ENCODE results near the gene APOA1. TPM values are rescaled to one million over a fixed set of nuclear protein-coding genes. Genes with fewer than 3 reads are reported as not detected.

The APOA1 gene
- total RNA-seq, 4 donors from 2014 or later: 2.2 to 23.2 (median 8.3) TPM

DNA sequence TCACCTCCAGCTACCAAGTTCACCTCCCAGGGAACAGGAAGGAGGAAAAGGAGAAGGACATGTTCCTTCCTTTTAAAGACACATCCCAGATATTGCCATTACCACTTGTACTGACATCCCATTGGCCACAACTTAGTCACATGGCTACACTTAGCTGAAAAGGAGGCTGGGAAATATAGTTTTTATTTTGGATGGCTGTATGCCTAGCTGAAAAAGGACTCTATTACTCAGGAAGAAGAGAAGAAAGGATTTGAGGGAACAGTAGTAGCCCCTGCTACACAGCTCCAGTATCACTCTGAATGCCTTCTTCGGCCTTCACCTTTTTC, 43.7 kb downstream of the APOA1 start:
- DNase-seq: no peak
- H3K27me3 ChIP-seq: no peaks in the 10 kb centered on the region
- no peak overlapping the region for H3K4me3 ChIP-seq (replicated peaks in 1 of 3)
- no peaks in the 10 kb centered on the region for H3K9me3 ChIP-seq
- intact Hi-C loops (cut with DNase I): loop anchor here (5.0 kb wide), 3 partner anchors 44 to 434 kb away; partner anchors contain the start of gene APOA1
- WGBS, 2 donors: 95 to 97% methylated on average over 1 of the region's 1 CpG
- H3K4me1 ChIP-seq: peaks cover 7 to 16% of the 10 kb centered on the region in 2 donors
- H3K36me3 ChIP-seq: no peaks in the 10 kb centered on the region
- TF ChIP-seq, protein P1, sequence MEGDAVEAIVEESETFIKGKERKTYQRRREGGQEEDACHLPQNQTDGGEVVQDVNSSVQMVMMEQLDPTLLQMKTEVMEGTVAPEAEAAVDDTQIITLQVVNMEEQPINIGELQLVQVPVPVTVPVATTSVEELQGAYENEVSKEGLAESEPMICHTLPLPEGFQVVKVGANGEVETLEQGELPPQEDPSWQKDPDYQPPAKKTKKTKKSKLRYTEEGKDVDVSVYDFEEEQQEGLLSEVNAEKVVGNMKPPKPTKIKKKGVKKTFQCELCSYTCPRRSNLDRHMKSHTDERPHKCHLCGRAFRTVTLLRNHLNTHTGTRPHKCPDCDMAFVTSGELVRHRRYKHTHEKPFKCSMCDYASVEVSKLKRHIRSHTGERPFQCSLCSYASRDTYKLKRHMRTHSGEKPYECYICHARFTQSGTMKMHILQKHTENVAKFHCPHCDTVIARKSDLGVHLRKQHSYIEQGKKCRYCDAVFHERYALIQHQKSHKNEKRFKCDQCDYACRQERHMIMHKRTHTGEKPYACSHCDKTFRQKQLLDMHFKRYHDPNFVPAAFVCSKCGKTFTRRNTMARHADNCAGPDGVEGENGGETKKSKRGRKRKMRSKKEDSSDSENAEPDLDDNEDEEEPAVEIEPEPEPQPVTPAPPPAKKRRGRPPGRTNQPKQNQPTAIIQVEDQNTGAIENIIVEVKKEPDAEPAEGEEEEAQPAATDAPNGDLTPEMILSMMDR (IDR thresholded peaks at IDR 0.05): no peak
- no peak for TF ChIP-seq POLR2A (IDR thresholded peaks at IDR 0.05)
- no peak overlapping the region for H3K27ac ChIP-seq

DNA sequence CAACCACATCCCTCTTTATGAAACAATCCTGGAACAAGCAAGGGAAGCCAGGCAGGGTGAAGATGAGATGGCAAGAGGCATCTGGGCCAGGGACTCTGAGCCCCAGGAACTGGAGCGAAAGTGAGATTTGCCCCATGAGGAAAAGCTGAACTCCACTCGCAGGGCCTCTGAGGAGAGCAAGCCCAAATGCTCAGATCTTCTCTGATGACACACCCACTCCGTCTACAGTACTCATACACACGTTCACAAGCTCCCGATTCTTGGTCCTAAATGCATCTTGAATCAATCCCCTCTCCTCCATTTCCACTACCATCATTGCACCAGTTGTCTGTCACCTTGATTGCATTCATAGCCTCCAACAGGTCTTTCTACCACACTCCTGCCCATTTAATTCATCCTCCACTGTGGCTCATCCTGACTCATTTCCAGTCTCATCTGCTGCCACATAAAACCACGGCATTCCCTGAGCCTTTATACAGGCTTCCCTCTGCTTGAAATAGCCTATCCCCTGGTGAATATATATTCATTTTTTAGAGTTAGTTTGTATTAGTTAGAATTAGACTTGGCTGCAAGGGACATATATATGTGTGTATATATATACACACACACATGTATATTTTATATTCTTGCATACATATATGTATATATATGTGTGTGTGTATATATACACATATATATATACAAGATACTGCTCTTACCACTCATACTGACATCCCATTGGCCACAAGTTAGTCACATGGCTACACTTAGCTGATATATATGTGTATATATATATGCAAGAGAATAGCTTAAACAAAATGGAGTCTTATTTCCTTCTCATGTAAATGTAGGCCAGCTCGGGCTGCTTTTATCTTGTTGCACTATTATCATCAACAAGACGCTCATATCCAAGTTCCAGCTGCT, 44.3 kb downstream of the APOA1 start:
- H3K36me3 ChIP-seq: no peaks in the 10 kb centered on the region
- 76 to 82% methylated on average over 8 of the region's 8 CpGs for WGBS, 2 donors
- peaks cover 13 to 20% of the 10 kb centered on the region in 2 donors for H3K4me1 ChIP-seq
- no peaks in the 10 kb centered on the region for H3K27me3 ChIP-seq
- no peak overlapping the region for H3K27ac ChIP-seq
- DNase-seq: no peak
- intact Hi-C loops (cut with DNase I): loop anchor here (5.0 kb wide), 3 partner anchors 44 to 434 kb away; partner anchors contain the start of gene APOA1
- H3K4me3 ChIP-seq (replicated peaks in 1 of 3): no peak overlapping the region
- TF ChIP-seq, protein P1 (IDR thresholded peaks at IDR 0.05): no peak
- TF ChIP-seq POLR2A (IDR thresholded peaks at IDR 0.05): no peak
- no peaks in the 10 kb centered on the region for H3K9me3 ChIP-seq

DNA sequence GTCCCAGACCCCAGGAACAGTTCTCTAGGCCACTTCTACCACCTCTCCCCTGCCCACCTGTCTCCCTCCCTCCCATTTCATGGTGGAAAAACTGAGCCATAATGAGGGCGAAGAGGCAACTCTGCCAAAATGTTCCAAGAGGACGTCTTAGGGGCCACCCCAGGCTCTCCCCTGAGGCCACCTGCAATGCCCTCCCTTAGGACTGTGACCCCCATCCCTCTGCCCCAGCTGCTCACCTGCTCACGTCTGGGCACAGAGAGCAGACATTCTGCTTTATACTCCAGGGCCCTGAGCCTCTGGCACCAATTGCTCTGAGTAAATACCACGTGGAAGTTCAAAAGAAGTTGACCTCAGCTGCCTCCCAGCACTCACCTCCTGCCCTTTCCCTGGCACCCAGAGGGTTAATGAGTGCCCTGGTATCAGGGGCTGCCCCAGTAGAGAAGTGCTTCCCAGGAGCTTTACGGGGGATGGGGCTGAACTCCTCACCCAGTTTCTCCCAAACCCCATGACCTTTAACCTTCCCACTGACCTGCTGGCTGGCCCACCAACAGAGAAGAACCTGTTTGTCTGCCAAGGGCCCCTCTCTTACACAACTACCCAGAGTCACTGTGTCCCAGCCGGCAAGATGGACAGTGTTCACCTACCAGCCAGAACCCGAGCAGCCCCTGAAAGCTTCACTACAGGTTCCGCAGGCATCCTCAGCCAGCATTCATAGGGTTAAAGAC, 45.1 kb downstream of the APOA1 start:
- TF ChIP-seq, protein P1 (IDR thresholded peaks at IDR 0.05): no peak
- TF ChIP-seq POLR2A (IDR thresholded peaks at IDR 0.05): no peak
- Histone ChIP-seq H3K27ac (no peak overlapping the region), H3K36me3 (no peaks in the 10 kb centered on the region), H3K4me1 (peaks cover 13 to 20% of the 10 kb centered on the region in 2 donors), H3K9me3 (no peaks in the 10 kb centered on the region), H3K27me3 (no peaks in the 10 kb centered on the region), H3K4me3 (replicated peaks in 1 of 3) (no peak overlapping the region)
- DNase-seq: no peak
- intact Hi-C loops (cut with DNase I): loop anchor here (5.0 kb wide), 3 partner anchors 45 to 435 kb away; partner anchors contain the start of gene APOA1
- WGBS, 2 donors: 84 to 86% methylated on average over 7 to 8 of the region's 8 CpGs

DNA sequence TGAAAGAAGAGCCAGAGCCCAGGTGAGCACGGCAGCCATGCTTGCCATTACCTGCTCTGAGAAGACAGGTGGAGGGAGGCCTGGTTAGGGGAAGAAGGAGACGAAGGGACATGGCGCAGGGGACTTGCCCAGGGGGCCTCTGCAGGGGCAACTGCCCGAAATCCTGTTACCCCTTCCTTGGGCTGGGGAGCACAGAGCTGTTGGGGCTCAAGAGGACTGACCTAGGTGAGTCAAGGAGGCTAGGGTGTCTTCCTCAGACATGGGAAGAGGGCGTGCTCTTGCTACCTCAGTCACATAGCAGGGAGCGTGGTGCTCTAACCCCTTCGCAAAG, 45.6 kb downstream of the APOA1 start, which contains the start of gene APOA5:
APOA5 (minus strand) TSS at position 67 of the 331 bp plus-strand sequence; CDS start at position 48, 19 bp downstream.
- no peaks in the 10 kb centered on the region for H3K36me3 ChIP-seq
- TF ChIP-seq, protein P1 (IDR thresholded peaks at IDR 0.05): no peak
- TF ChIP-seq POLR2A (IDR thresholded peaks at IDR 0.05): no peak
- H3K27me3 ChIP-seq: no peaks in the 10 kb centered on the region
- peaks cover 13 to 26% of the 10 kb centered on the region in 2 donors for H3K4me1 ChIP-seq
- H3K4me3 ChIP-seq (replicated peaks in 1 of 3): no peak within 1 kb of the TSS
- WGBS, 2 donors: 88 to 89% methylated on average over 7 of the region's 7 CpGs
- intact Hi-C loops (cut with DNase I): loop anchor here (5.0 kb wide), 3 partner anchors 46 to 436 kb away; partner anchors contain the start of gene APOA1
- H3K9me3 ChIP-seq: no peaks in the 10 kb centered on the region
- no peak for DNase-seq
- no peak within 1 kb of the TSS for H3K27ac ChIP-seq
